Uterus (tissue), 2 donors: Measurements from ENCODE around the gene ACOXL.

ENCODE experiments used
- CTCF ChIP-seq, 4 experiments: fragments of 200-600 bp in 2 of 4; fragments of 450-650 bp in 2 of 4; sonication (generic) in 2 of 4; IDR thresholded peaks; one replicate each; pipeline ENCODE4 v1.5.1; 2016 to 2019; ENCODE audit warnings: antibody characterized with exemption in 4 of 4, mild to moderate bottlenecking in 2 of 4, moderate library complexity in 1 of 4
- POLR2A ChIP-seq, 2 donors: fragments of 450-650 bp; IDR thresholded peaks; one replicate each; pipeline ENCODE4 v1.6.1; 2016; ENCODE audit warnings: antibody characterized with exemption in 2 of 2, mild to moderate bottlenecking in 1 of 2, moderate library complexity in 1 of 2

DNA sequence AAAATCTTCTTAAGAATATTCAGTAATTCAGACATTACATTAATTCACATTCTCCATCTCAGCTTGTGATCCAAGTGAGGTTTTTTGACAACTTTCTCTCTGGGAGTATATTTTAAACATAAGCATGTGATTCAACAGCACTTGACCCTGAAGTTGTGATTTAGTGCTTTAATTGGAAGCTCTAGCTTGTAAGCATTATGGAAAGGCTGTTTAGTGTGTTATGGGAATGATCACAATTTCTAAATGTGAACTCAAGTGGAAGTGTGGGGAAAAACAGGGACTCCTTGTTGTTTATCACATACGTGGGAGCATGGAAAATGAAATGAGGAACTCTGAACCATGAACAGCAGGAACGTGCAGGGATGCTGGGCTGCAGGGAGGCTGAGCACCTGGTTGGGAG, 239.4 kb downstream of the ACOXL start:
- TF ChIP-seq CTCF (IDR thresholded peaks at IDR 0.05) (no peak), POLR2A (IDR thresholded peaks at IDR 0.05) (no peak)
